CD14-positive monocyte (primary cell): ENCODE measurements around the gene LPGAT1. TPM values are rescaled to one million over a fixed set of nuclear protein-coding genes. Genes with fewer than 3 reads are reported as not detected.

Experiments used
- DNase-seq, 3 donors: peaks; one replicate each; pipeline ENCODE4 v3.0.0-alpha.2; 2011 to 2022
- H2AFZ ChIP-seq: 2 replicates; pipeline ENCODE4 v1.6.0; 2012; ENCODE audit warnings: mild to moderate bottlenecking, low read depth, low read length, inconsistent platforms; ENCODE audit not compliant: insufficient read depth, poor library complexity, severe bottlenecking
- H3K27ac ChIP-seq, 2 donors: 1 replicate in 1 of 2; 2 replicates in 1 of 2; pipeline ENCODE4 v1.5.1; 2012 to 2013; ENCODE audit warnings: low read length in 2 of 2, control low read depth in 1 of 2, inconsistent platforms in 1 of 2, low read depth in 1 of 2, mild to moderate bottlenecking in 1 of 2
- H3K27me3 ChIP-seq, 2 donors: one replicate each; pipeline versions ENCODE4 v1.6.0 to v1.6.1; 2011 to 2013; ENCODE audit warnings: low read length in 2 of 2; ENCODE audit not compliant: control insufficient read depth in 2 of 2, insufficient read depth in 2 of 2
- H3K36me3 ChIP-seq, 2 donors: replicated peaks in 1 of 2; 1 replicate in 1 of 2; 2 replicates in 1 of 2; pipeline versions ENCODE4 v1.5.1 to v1.6.1; 2012 to 2013; ENCODE audit warnings: low read length in 2 of 2, control low read depth in 1 of 2, inconsistent platforms in 1 of 2, mild to moderate bottlenecking in 1 of 2; ENCODE audit not compliant: insufficient read depth in 2 of 2, control insufficient read depth in 1 of 2
- H3K4me1 ChIP-seq, 2 donors: 1 replicate in 1 of 2; 2 replicates in 1 of 2; pipeline versions ENCODE4 v1.5.1 to v1.6.1; 2012 to 2013; ENCODE audit warnings: low read length in 2 of 2, control low read depth in 1 of 2, inconsistent platforms in 1 of 2, mild to moderate bottlenecking in 1 of 2, moderate library complexity in 1 of 2; ENCODE audit not compliant: insufficient read depth in 2 of 2, control insufficient read depth in 1 of 2
- H3K4me2 ChIP-seq: replicated peaks from 2 replicates; pipeline ENCODE3; 2012; ENCODE audit warnings: low read length, moderate library complexity, mild to moderate bottlenecking; ENCODE audit not compliant: poor library complexity, severe bottlenecking; ENCODE audit errors: extremely low read depth
- H3K4me3 ChIP-seq, 3 experiments: fragments of 200-600 bp in 1 of 3; sonication (generic) in 1 of 3; replicated peaks in 1 of 3; 1 replicate in 2 of 3; 2 replicates in 1 of 3; pipeline ENCODE4 v1.5.1; 2011 to 2013; ENCODE audit warnings: low read length in 3 of 3, mild to moderate bottlenecking in 3 of 3, control low read depth in 2 of 3, low read depth in 2 of 3, inconsistent platforms in 1 of 3, moderate library complexity in 1 of 3
- H3K79me2 ChIP-seq: 2 replicates; pipeline ENCODE4 v1.6.0; 2012; ENCODE audit warnings: mild to moderate bottlenecking, control low read depth, inconsistent platforms, low read length, moderate library complexity; ENCODE audit not compliant: insufficient read depth
- H3K9ac ChIP-seq: 2 replicates; pipeline ENCODE4 v1.6.0; 2017; ENCODE audit warnings: low read length, mild to moderate bottlenecking; ENCODE audit not compliant: insufficient read depth, poor library complexity, severe bottlenecking
- H3K9me3 ChIP-seq, 2 donors: replicated peaks in 1 of 2; 1 replicate in 1 of 2; 2 replicates in 1 of 2; pipeline versions ENCODE4 v1.5.1 to v1.6.1; 2012 to 2013; ENCODE audit warnings: low read length in 2 of 2, control low read depth in 1 of 2; ENCODE audit not compliant: control insufficient read depth in 1 of 2, insufficient read depth in 1 of 2
- H4K20me1 ChIP-seq: 2 replicates; pipeline ENCODE4 v1.6.0; 2012; ENCODE audit warnings: mild to moderate bottlenecking, low read length, control low read depth, moderate library complexity; ENCODE audit not compliant: insufficient read depth
- H3K27ac Mint-ChIP-seq, 7 donors: one replicate each; pipeline ENCODE4 v1.8.0; 2020; ENCODE audit warnings: mild to moderate bottlenecking in 7 of 7, mixed read lengths in 7 of 7, moderate library complexity in 6 of 7, inconsistent platforms in 2 of 7
- H3K27me3 Mint-ChIP-seq, 3 donors: one replicate each; pipeline ENCODE4 v1.8.0; 2021 to 2022; ENCODE audit warnings: low read depth in 3 of 3, mild to moderate bottlenecking in 3 of 3, mixed read lengths in 3 of 3, moderate library complexity in 3 of 3, inconsistent platforms in 1 of 3
- H3K36me3 Mint-ChIP-seq, 2 donors: one replicate each; pipeline ENCODE4 v1.8.0; 2020; ENCODE audit warnings: mixed read lengths in 2 of 2, inconsistent platforms in 1 of 2, mild to moderate bottlenecking in 1 of 2
- H3K4me1 Mint-ChIP-seq: one replicate; pipeline ENCODE4 v1.8.0; 2020; ENCODE audit warnings: mild to moderate bottlenecking, mixed read lengths
- H3K4me3 Mint-ChIP-seq, 2 donors: one replicate each; pipeline ENCODE4 v1.8.0; 2020; ENCODE audit warnings: mild to moderate bottlenecking in 2 of 2, mixed read lengths in 2 of 2, moderate library complexity in 1 of 2
- H3K9me3 Mint-ChIP-seq, 7 donors: one replicate each; pipeline ENCODE4 v1.8.0; 2020 to 2022; ENCODE audit warnings: mixed read lengths in 7 of 7, mild to moderate bottlenecking in 6 of 7, moderate library complexity in 6 of 7, inconsistent platforms in 2 of 7
- CTCF ChIP-seq: fragments of 200-600 bp; IDR thresholded peaks from one replicate; pipeline ENCODE4 v1.8.0; 2022; ENCODE audit warnings: antibody characterized with exemption, mild to moderate bottlenecking
- WGBS: methylation state at CpG from one replicate; pipeline ENCODE4 v1.1.5; 2013; ENCODE audit warnings: missing lambda C conversion rate; ENCODE audit not compliant: insufficient coverage; 5-methylcytosine and 5-hydroxymethylcytosine counted together
- intact Hi-C, 2 donors: fragments of 100-400 bp; cut with micrococcal nuclease; formaldehyde crosslinking; loops; one replicate each; pipeline versions ENCODE4 v1.15.0 to v1.15.1; 2023
- polyA plus RNA-seq, 3 donors: library from polyadenylated mRNA; depleted of rRNA in 1 of 3; unstranded in 2 of 3; stranded (reverse) in 1 of 3; fragments of 300-500 nt in 2 of 3; fragments of >200 nt in 1 of 3; fragmentation: Illumina TruSeq in 2 of 3; gene quantifications; 1 replicate in 2 of 3; 2 replicates in 1 of 3; pipeline ENCODE4 v1.2.3, GENCODE V29; 2012 to 2021

Gene LPGAT1
- polyA plus RNA-seq, 3 donors: 19.5 to 52.1 (median 40.2) TPM

DNA sequence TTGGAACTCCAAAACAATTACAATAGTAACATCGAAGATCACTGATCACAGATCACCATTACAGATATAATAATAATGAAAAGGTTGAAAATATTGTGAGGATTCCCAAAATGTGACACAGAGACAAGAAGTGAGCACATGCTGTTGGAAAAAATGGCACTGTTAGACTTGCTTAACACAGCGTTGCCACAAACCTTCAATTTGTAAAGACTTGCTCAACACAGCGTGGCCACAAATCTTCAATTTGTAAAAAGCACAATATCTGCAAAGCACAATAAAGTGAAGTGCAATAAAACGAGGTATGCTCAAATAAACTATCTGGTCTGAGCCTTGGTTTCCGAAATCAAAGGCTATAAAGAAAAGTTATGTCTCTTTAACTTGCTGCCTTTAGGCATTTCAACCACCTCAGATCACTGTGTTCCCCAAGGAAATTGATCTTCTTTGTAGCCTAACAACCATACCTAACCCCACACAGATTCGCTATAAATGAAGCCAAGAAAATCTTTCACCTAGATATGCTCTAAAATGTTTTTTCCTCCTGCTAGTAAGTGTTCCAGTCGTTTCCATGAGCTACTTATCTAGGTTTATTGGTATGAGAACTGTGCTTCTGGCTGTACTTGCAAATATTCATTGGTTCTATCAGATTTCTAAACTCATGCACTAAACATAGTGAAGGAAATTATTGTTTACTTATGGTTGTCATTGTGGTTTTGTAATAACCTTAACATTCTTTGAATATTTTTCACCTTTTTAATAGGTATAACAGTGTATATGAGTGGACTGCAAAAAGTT lies 13.1 kb upstream of the LPGAT1 start:
- H3K4me2 ChIP-seq: peak overlapping the region; percentile 40
- 67% methylated on average over 3 of the region's 7 CpGs for WGBS
- intact Hi-C loops: no loop called here

GRCh38 chr1:211843018-211843417 lies 12.5 kb upstream of the LPGAT1 start:
- H4K20me1 ChIP-seq: no peaks in the 10 kb centered on the region
- Mint-ChIP-seq H3K36me3 (no peaks in the 10 kb centered on the region), H3K9me3 (peaks cover 0 to 2% (median under 1%) of the 10 kb centered on the region in 7 donors), H3K27ac (peak overlapping the region in 2 of 7 donors; percentile 18 to 56), H3K27me3 (peaks cover 2 to 6% (median 5%) of the 10 kb centered on the region in 3 donors), H3K4me1 (peaks cover 14% of the 10 kb centered on the region), H3K4me3 (peak overlapping the region in 1 of 2 donors; percentile 79)
- H3K4me2 ChIP-seq: peak overlapping the region; percentile 40
- no peaks in the 10 kb centered on the region for H3K9me3 ChIP-seq
- H3K36me3 ChIP-seq: no peaks in the 10 kb centered on the region
- intact Hi-C loops: no loop called here
- DNase-seq: no peak
- peak overlapping the region in 1 of 3 experiments; percentile 39 for H3K4me3 ChIP-seq
- no peaks in the 10 kb centered on the region for H3K79me2 ChIP-seq
- peaks cover 11 to 13% of the 10 kb centered on the region in 2 donors for H3K4me1 ChIP-seq
- H2AFZ ChIP-seq: peak overlapping the region; percentile 76
- H3K27me3 ChIP-seq: no peaks in the 10 kb centered on the region
- no peak for TF ChIP-seq CTCF
- no peak overlapping the region for H3K9ac ChIP-seq
- peak overlapping the region in 1 of 2 donors; percentile 47 for H3K27ac ChIP-seq

More for the DNA sequence above, 13.1 kb upstream of the LPGAT1 start:
- H3K4me1 ChIP-seq: peaks cover 11 to 13% of the 10 kb centered on the region in 2 donors
- H2AFZ ChIP-seq: peak overlapping the region; percentile 76
- Mint-ChIP-seq H3K27me3 (peaks cover 2 to 6% (median 5%) of the 10 kb centered on the region in 3 donors), H3K4me1 (peaks cover 14% of the 10 kb centered on the region), H3K9me3 (peaks cover 2 to 8% (median 4%) of the 10 kb centered on the region in 7 donors), H3K27ac (peak overlapping the region in 1 of 7 donors; percentile 56), H3K4me3 (peak overlapping the region in 1 of 2 donors; percentile 79), H3K36me3 (no peaks in the 10 kb centered on the region)
- no peaks in the 10 kb centered on the region for H3K36me3 ChIP-seq
- no peak for DNase-seq
- peak overlapping the region in 1 of 2 donors; percentile 47 for H3K27ac ChIP-seq
- H3K79me2 ChIP-seq: no peaks in the 10 kb centered on the region
- H3K9me3 ChIP-seq: no peaks in the 10 kb centered on the region
- no peaks in the 10 kb centered on the region for H3K27me3 ChIP-seq
- H4K20me1 ChIP-seq: no peaks in the 10 kb centered on the region
- TF ChIP-seq CTCF: no peak
- peak overlapping the region in 1 of 3 experiments; percentile 39 for H3K4me3 ChIP-seq
- no peak overlapping the region for H3K9ac ChIP-seq
